ENCODE measurements around the gene ITGB3BP. TPM values are rescaled to one million over a fixed set of nuclear protein-coding genes. Genes with fewer than 3 reads are reported as not detected.
"Not testable (repeated sequence)": the region's sequence is repeated elsewhere in the genome, so short reads cannot be mapped to it uniquely, and the experiment has no call there.

The ITGB3BP gene
- polyA plus RNA-seq, 10 donors, result 22.1 to 43.8 (median 28.6) TPM

DNA sequence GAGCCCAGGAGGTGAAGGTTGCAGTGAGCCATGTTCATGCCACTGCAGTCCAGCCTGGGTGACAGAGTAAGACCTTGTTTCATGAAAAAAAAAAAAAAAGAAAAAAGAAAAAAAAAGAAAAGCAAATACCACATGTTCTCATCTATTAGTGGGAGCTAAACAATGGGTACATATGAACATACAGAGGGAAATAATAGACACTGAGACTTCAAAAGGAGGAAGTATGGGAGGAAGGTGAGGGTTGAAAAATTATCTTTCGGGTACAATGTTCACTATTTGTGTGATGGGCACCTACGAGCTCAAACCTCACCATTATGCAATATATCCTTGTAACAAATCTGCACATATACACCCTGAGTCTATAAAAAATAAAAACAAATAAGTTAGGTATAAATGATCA, 6.4 kb downstream of the ITGB3BP start:
- no peak for DNase-seq

DNA sequence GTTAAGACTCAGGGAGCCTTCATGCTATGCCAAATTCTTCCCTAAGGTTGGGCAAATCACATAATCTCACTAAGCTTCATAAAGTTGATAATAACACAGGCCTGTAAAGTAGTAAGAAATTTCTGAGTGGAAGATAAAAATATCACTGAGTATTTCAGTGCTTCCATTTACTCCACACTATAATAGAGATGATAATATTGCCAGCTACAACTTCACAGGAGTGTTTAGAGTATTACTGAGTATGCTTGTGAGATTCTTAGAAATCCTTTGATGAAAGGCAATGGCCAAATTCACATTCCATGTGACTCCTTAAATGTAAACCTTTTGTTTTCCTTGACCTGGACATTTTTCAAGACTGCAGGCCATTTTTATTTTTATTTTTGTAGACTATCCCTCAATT, 10.4 kb downstream of the ITGB3BP start:
- no peak for DNase-seq

DNA sequence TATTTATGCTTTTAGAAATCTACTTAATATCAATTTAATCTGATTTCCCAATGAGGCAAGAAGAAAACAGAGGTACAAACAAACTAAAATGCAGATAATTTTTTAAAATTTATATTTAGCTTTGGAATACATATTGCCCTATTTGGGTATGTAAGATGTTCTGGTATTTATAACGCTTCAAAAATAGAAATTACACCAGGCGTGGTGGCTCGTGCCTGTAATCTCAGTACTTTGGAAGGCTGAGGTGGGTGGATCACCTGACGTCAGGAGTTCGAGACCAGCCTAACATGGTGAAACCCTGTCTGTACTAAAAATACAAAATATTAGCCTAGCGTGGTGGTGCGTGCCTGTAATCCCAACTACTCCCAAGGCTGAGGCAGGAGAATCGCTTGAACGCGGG, 13.3 kb downstream of the ITGB3BP start:
- DNase-seq, result no peak

DNA sequence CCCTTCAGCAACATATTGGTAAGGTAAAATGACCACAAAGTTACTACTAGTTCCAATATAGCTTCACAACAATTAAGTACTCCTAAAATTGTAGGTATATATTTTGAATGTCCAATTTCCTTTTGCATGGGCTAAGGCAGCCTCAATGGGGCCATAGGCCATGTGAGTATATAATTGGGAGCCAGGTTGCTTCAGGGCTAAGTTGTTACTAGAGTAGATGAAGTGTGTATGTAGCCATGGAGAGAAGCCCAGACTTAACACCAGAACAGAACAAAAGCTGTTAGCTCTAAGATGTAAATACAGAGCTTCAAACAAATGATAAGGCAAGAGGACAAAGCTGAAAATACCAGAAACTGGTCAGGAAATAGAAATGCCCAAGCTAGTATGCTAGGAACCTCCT, 16.2 kb downstream of the ITGB3BP start:
- DNase-seq, result no peak

DNA sequence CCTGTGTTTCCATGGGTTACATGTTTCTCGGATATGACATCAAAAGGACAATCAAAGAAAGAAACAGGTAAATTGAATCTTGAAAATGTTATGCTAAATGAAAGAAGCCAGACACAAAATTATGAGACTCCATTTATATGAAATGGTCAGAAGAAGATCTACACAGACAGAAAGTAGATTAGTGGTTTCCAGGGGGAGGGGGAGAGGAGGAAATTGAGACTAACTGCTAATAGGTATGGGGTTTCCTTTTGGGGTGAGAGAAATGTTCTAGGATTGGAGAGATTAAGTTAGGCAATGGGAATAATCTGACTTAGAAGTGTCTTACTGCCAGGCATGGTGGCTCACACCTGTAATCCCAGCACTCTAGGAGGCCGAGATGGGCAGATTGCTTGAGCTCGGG, 21.8 kb downstream of the ITGB3BP start:
- DNase-seq, result no peak

DNA sequence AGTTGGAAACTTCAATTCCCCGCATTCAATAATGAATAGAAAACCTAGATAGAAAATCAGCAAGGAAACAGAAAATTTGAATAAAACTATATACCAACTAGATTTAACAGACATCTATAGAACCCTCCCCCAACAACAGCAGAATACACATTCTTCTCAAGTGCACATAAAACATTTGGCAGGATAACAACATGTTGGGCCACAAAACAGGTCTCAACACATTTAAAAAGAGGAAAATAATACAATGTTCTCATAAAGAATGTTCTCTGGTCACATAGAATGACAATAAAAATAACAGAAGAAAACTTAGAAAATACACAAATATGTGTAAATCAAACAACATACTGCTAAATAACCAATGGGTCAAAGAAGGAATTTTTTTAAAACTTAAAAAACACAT, 24.9 kb downstream of the ITGB3BP start:
- no peak for DNase-seq

DNA sequence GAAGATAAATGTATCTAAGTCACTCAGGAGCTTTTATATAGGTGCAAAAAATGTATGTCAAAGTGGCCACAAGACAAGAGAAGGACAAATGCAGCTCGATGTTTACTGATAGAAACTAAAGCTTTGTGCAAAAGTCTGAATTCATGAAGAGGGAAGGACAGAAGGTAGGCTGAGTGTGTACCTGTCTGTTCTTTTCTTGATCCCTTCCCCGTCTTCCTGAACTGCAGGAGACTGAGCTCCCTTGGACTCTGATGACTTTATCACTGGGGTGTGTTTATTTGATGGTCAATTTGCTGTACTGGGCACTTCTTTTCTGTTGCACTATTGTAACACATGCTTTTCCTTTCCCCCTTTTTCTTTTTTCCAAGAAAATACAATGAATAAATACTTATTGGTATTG, 25.4 kb downstream of the ITGB3BP start:
- DNase-seq, result no peak

DNA sequence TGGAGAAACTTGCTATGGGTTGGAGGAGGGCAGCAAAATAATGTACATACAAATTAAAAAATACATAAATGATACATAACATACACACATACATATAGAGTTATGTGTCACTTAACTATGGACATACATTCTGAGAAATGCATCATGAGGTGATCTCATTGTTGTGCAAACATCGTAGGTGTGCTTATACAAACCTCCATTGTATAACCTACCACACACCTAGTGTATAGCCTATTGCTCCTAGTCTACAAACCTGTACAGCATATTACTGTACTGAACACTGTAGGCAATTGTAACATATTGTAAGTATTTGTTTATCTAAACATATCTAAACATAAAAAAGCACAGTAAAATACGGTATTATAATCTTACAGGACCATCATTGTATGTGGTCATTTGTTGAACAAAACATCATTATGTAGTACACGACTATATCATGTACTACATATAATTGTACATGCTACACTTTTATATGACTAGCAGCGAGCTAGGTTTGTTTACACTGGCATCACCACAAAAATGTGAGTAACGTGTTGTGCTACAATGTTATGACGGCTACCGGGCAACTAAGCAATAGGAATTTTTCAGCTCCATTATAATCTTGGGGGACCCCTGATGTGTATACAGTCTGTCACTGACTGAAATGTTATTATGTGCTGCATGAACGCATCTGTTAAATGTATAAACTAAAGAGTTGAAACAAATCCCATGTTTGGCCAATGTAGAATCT, 35.5 kb downstream of the ITGB3BP start:
- DNase-seq, result no peak

DNA sequence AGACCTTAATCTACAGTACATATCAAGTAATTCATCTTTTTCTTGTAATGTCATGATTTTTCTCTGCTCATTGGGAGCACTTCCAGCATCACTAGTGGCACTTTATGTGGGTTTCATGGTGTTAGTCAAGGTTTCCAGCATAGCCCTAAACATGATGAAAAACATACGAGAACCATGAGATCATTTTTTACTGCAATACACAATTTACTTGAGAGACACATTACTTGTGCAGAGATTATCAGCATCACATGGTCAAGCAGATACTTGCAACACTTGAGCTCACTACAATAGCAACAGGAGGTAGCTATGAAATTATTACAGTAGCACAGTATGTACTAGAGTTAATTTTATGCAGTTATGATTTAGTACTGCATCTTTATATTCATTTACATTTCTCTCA, 36.4 kb downstream of the ITGB3BP start:
- DNase-seq, result no peak

DNA sequence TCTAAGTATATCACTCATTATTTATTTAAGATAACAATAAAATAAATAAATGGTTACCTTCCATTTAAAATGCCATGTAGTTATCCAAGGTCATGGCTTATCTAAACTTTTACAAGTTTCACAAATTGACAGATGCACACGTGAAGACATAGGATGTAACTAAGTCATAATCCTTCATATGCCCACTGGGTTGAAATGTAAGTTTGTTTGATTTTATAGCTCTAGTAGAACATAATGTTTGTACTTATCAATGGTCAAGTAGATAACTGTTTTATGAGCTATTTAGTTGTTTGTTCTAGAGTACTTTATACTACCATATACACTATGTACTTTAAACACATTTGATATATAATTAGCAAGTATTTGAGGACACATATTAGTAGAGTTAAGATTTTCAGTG, 43.0 kb downstream of the ITGB3BP start:
- DNase-seq, result no peak

DNA sequence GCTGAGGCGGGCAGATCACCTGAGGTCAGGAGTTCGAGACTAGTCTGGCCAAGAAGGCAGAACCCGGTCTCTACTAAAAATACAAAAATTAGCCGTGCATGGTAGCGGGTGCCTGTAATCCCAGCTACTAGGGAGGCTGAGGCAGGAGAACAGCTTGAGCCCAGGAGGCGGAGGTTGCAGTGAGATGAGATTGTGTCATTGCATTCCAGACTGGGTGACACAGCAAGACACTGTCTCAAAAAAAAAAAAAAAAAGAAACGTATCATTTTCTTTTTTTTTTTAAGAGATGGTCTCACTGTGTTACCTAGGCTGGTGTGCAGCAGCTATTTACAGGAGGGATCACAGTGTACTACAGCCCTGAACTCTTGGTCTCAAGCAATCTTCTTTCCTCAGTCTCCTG, 47.3 kb downstream of the ITGB3BP start:
- no peak for DNase-seq

DNA sequence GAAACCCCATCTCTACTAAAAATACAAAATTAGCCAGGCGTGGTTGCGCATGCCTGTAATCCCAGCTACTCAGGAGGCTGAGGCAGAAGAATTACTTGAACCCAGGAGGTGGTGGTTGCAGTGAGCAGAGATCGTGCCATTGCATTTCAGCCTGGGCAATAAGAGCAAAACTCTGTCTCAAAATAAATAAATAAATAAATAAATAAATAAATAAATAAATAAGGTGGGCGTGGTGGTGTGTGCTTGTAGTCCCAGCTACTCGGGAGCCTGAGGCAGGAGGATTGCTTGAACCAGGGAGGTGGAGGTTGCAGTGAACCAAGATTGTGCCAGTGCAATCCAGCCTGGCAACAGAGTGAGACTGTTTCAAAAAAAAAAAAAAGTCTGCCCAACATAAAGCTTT, 54.3 kb downstream of the ITGB3BP start:
- DNase-seq, result not testable (repeated sequence)

DNA sequence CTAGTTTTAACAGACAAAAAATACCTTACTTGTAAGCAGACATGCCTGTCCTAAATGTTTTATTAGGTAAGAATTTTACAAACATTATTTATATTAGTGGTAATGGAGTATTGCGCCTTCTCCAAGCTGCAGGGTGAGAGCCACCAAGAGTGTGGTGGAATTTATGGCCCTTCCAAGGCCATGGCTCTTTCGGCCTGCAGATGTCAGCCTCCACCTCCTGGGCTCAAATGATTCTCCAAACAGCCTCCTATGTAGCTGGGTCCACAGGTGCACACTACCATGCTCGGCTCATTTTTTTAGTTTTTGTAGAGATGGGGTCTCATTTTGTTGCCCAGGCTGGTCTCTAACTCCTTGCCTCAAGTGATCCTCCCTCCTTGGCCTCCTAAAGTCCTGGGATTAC, 56.3 kb downstream of the ITGB3BP start:
- no peak for DNase-seq

DNA sequence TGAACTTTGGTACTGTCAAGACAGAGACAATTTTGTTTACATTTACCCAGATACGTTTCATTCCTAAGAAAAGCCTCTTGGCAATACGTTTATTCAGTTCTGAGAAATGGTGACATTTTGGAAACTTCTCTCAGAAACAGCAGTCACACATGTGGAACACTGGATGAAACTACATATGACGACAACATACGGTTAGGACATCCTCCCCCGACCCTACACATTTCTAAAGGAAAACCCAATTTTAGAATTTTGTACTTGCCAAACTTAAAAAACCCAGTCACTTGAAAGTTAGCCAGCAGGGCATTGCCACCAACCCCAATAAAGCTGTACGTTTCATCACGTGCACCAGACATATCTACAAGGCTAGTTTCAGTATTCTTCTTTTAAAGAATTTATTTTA, 56.8 kb downstream of the ITGB3BP start:
- no peak for DNase-seq

DNA sequence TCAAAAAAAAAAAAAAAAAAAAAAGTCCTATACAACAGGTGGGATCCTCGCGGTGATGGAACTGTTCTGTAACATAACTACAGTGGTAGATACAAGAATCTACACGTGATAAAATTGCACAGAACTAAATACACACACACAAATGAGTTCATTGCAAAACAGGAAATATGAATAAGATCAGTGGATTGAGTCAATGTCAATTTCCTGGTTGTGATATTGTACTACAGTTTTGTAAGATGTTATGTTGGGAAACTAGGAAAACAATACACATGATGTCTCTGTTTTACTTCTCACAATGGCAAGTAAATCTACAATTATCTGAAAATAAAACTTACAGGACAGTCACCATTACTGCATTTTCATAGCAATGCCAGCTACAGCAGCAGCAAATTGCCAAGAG, 59.8 kb downstream of the ITGB3BP start:
- DNase-seq, result no peak

DNA sequence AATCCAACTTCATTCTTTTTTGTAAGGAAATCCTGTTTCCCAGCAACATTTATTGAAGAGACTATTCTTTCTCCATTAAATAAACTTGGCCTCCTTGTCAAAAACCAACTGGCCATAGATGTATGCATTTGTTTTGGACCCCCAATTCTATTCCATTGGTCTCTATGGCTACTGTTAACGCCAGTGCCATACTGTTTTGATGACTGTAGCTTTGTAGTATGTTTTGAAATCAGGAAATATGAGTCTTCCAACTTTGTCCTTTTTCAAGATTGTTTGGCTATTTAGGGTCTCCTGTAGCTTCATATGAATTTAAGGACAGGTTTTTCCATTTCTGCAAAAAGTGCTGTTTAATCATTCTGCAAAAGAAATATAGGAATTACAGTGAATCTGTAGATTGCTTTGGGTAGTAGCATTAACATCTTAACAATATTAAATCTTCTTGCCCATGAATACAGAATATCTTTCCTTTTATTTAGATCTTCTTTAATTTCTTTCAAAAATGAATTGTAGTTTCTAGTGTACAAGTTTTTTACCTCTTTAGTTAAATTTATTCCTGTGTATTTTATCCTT, 61.3 kb downstream of the ITGB3BP start:
- no peak for DNase-seq

DNA sequence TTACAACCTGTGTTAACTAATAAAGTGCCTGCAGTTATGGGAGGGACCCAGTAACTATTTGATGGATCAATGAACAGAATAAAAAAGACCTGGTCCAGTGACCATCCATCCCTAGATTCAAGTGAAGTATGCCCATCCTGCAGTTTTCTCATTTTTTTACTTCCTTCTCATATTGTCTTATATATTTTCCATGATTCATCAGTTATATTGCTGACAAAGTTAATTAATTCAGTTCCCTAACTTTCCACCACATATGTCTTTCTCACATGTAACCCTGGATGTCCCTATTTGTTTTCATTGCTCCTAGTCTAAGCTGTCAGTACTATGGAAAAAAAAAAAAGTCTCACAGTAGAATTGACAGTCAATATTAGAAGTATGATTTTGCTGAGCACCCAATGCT, 64.3 kb downstream of the ITGB3BP start:
- no peak for DNase-seq

DNA sequence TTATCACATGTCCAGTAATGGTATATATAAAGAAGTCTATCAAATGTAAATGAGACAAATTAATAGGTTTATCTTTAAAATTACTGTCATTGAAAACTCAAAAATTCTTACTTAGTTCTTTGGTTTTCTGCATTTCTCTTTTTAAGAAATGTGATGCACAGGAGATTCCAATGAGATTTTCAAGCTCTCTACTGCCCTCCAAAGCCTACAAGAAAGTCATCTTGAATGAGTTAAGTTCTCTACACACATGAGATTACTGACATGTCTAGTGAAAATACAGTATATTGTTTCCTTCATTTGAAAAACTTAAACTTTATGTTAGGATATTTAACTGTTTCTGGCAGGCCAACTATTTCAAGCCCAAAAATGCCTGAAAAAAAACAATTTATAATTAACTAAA, 68.8 kb downstream of the ITGB3BP start:
- peak in 1 of 3 donors; percentile 10 for DNase-seq

DNA sequence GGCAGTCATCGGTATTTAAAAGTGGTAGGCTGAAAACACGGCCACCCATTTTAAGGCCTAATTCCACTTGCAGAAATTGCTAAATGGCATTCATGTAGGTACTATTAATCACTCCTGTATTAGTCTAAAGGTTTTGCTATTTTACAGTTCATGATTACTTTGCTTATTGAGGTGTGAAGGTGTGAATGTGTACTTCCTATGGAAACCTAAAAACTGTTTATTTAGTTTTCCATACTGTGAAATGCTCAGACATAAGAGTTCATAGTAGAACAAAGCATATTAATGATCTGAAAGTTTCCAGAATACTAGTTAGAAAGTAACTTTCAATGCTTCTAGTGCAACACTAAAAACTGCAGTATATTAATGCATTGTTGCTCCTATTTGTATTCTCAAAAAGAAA, 69.8 kb downstream of the ITGB3BP start:
- no peak for DNase-seq

DNA sequence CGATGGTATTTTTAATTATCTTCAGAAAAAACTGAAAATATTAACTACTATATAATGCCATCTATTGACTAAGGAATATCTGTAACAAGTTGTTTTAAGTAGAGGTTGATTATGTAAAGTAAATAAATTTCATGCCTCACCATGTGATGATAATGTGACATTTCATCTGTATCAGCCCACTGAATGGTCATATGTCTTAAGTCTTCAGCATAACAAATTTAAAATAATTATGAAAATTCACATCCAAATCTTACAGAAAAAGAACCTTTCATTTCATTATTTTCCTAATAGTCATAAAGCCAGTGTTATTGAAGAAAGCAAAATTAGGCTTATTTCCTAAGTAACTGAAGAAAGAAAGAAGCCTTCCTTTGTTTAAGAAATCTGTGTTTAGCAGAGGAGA, 72.6 kb downstream of the ITGB3BP start:
- no peak for DNase-seq

DNA sequence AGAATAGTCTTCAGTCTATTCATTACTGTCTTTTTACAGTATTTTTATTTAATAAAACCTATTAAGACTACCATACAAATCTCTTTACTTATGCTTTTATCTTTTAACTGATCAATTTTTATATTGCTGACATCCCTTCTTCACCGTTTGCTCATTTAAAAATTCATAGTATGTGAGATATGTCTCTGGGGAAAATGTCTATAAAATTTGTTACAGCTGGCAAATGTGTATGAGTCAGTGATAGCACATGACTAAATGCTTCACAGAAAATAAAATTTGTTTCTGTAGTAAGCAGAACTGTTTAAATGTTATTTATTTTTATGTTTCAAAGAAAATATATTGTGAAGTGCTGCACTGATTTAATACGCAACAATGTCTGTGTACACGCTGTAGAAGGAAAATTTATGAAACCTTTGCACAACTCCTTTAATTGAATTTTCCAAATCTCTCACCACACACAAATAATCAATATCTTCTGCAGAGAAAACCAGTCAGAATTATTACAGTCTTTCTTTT, 74.2 kb downstream of the ITGB3BP start:
- DNase-seq, result no peak

DNA sequence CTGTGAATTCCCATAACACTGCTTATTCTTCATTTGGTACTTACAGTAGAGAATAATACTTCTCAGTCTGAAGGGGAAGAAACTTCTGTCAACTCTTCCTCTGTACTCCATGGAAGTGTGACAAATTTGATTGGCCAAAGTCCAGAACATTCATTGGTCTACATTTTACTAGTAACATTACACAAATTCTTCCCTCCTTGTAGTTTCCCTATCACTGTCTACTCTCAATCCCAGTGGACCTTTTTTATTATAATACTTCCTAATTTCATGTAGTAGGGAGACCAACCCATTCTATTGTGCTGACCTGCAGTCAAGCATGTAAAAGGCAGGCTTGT, 80.9 kb downstream of the ITGB3BP start:
- DNase-seq, result peak in 2 of 3 donors; percentile 8 to 25

DNA sequence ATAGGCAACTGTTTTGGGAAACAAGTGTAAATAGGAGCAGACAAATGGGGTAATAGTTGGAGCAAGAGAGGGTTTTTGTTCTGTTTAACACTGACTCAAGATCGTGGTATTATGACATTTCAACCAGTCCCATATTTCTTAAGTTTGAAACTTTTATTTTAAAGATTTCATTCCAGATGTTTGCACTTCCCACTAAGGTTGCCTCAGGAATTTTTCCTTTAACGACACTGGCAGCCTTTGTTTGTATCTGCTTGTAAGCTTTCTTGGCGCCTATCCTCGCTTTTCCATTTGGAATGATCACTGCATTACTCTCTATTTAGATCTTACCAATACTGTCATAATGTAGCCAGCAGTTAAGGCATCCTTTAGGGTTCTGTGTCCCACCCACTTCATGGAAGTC, 87.9 kb downstream of the ITGB3BP start:
- peak in 2 of 3 donors; percentile 38 to 68 for DNase-seq

DNA sequence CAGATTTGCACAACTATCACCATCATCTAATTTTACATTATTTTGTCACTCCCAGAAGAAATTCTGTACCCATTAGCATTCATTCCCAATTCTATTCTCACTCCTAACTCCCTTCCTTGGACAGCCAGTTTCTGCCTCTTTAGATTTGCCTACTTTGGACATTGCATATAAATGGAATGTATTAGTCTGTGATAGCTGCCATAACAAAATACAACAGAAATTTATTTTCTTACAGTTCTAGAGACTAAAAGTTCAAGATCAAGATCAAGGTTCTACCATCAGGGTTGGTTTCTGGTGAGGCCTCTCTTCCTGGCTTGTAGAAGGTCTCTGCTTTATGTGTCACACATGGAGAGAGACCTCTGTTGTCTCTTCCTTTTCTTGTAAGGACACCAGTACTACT, 93.7 kb downstream of the ITGB3BP start:
- DNase-seq, result no peak
